ENCODE results near the gene SDC1. TPM values are rescaled to one million over a fixed set of nuclear protein-coding genes. Genes with fewer than 3 reads are reported as not detected.

Gene SDC1
- total and polyA plus RNA-seq, 2 of the 8 experiments (the other 6 are each of a cell fraction or from before 2014, with no cell fraction given): 45.3 to 73.3 TPM

- Histone ChIP-seq H3K4ac (replicated peaks; ENCODE audit: insufficient read length, low read depth, low read length) (no peak overlapping the region), H3K79me2 (ENCODE audit: control insufficient read depth in 1 of 2, insufficient read depth in 2 of 2, low read length in 2 of 2) (peaks cover 6 to 27% of the 10 kb centered on the region in 2 experiments; a peak in 3 of 4 replicates), H4K91ac (replicated peaks; ENCODE audit: insufficient read length, low read length) (peak overlapping the region; percentile 32), H3K27me3 (replicated peaks in 1 of 4; ENCODE audit: control insufficient read depth in 3 of 4, extremely low read depth in 1 of 4, insufficient read depth in 3 of 4, low read length in 3 of 4) (peaks cover 0 to 7% (median 4%) of the 10 kb centered on the region in 4 experiments; a peak in 4 of 7 replicates), H2BK15ac (ENCODE audit: low read length) (peak overlapping the region; percentile 98), H3K79me1 (ENCODE audit: low read depth, low read length) (peaks cover 12% of the 10 kb centered on the region), H3K18ac (ENCODE audit: extremely low read depth, low read length) (peak overlapping the region; percentile 90), H3K27ac (ENCODE audit: low read depth, low read length) (peak overlapping the region; percentile 46; the same call in 1 of the 2 replicates), H3K4me2 (ENCODE audit: insufficient read depth in 1 of 2, low read depth in 2 of 2, low read length in 2 of 2) (peak overlapping the region; percentile 66 to 90), H3K56ac (replicated peaks; ENCODE audit: insufficient read length, low read depth, low read length) (peak overlapping the region; percentile 21), H3K4me1 (replicated peaks in 1 of 4; ENCODE audit: control insufficient read depth in 3 of 4, insufficient read depth in 4 of 4, low read length in 3 of 4) (peaks cover 4 to 22% (median 15%) of the 10 kb centered on the region in 4 experiments), H2AK5ac (ENCODE audit: low read depth, low read length) (no peak overlapping the region), H3K23me2 (ENCODE audit: low read depth, low read length) (peaks cover 7% of the 10 kb centered on the region; the same call in 1 of the 2 replicates), H3K9me3 (ENCODE audit: insufficient read depth in 2 of 2, low read depth in 1 of 2, low read length in 1 of 2) (no peaks in the 10 kb centered on the region), H2AFZ (ENCODE audit: low read length) (peak overlapping the region; percentile 31), H2BK120ac (replicated peaks; ENCODE audit: low read depth, low read length) (no peak overlapping the region), H4K5ac (ENCODE audit: insufficient read length, low read depth, low read length) (peak overlapping the region; percentile 81), H3K14ac (ENCODE audit: insufficient read length) (no peak overlapping the region), H2BK20ac (ENCODE audit: low read length) (no peak overlapping the region), H4K8ac (ENCODE audit: extremely low read depth, insufficient read depth, low read length) (peak overlapping the region; percentile 90; the same call in 1 of the 2 replicates), H2BK12ac (ENCODE audit: low read depth, low read length) (peak overlapping the region; percentile 90), H2BK5ac (ENCODE audit: low read depth, low read length) (peak overlapping the region; percentile 52; the same call in 1 of the 2 replicates), H4K20me1 (replicated peaks in 1 of 2; ENCODE audit: control insufficient read depth in 1 of 2, insufficient read depth in 2 of 2, low read length in 2 of 2) (peaks cover 6 to 8% of the 10 kb centered on the region in 2 experiments), H3K36me3 (ENCODE audit: control insufficient read depth in 2 of 4, insufficient read depth in 4 of 4, low read length in 3 of 4) (peaks cover 0 to 3% (median 0%) of the 10 kb centered on the region in 4 experiments; a peak in 3 of 8 replicates), H3K23ac (ENCODE audit: insufficient read length) (no peak overlapping the region), H3K4me3 (ENCODE audit: extremely low read depth in 1 of 4, insufficient read depth in 2 of 4, low read depth in 3 of 4, low read length in 4 of 4) (peak overlapping the region; percentile 49 to 94 (median 64)), H3K9ac (replicated peaks in 1 of 4; ENCODE audit: extremely low read depth in 1 of 4, low read depth in 3 of 4, low read length in 3 of 4) (peak overlapping the region in 3 of 4 experiments; percentile 12 to 50 (median 31); a peak in 5 of 7 replicates)
- CTCF ChIA-PET (ENCODE audit: partially characterized antibody): interaction anchor here (0.6 to 3.3 kb wide), 41 partner anchors 9 to 293 kb away, joined by 3 to 39 read pairs (median 5); partner anchors contain the start of gene RHOB
- 13% methylated on average over 66 of the region's 66 CpGs; no CpG with 5 or more reads in 1 of the 2 experiments for WGBS, 2 experiments (ENCODE audit: extremely low coverage in 1 of 2, insufficient coverage in 1 of 2, insufficient read length in 1 of 2, insufficient replicate concordance in 2 of 2, low coverage in 1 of 2, low lambda C conversion rate in 2 of 2, missing lambda C conversion rate in 1 of 2)
- FAIRE-seq: no peak
- POLR2A ChIA-PET (ENCODE audit: partially characterized antibody): interaction anchor here (0.6 to 3.1 kb wide), 20 partner anchors 10 to 270 kb away, joined by 3 to 19 read pairs (median 4); no protein-coding TSS in a partner anchor
- peak; percentile 51 to 87 for DNase-seq (ENCODE audit: low read depth in 1 of 2, low spot score in 2 of 2)
- no peak for TF ChIP-seq NRF1 (IDR thresholded peaks at IDR 0.05; ENCODE audit: low read depth, low read length)
- no peak for TF ChIP-seq SUZ12 (IDR thresholded peaks at IDR 0.05; ENCODE audit: low read length)
- 0 out of 2 replicates have a peak, but pooled peaks have one; percentile 39 for TF ChIP-seq PHF8 (conservative IDR thresholded peaks at IDR 0.05; ENCODE audit: low read depth, low read length)
- TF ChIP-seq GTF2F1 (IDR thresholded peaks at IDR 0.05; ENCODE audit: borderline replicate concordance, low read depth, low read length): no peak
- TF ChIP-seq TCF12 (IDR thresholded peaks at IDR 0.05; ENCODE audit: low read depth, low read length): no peak
- TF ChIP-seq TBP (IDR thresholded peaks at IDR 0.05; ENCODE audit: low read depth, low read length): peak; percentile 19
- no peak for TF ChIP-seq CBX5 (IDR thresholded peaks at IDR 0.05; ENCODE audit: low read depth, low read length)
- TF ChIP-seq SP1 (IDR thresholded peaks at IDR 0.05; ENCODE audit: low read depth, low read length): no peak
- TF ChIP-seq SIRT6 (IDR thresholded peaks at IDR 0.05; ENCODE audit: low read length): no peak
- TF ChIP-seq SIX5 (IDR thresholded peaks at IDR 0.05; ENCODE audit: low read depth, low read length): no peak
- TF ChIP-seq RAD21 (IDR thresholded peaks at IDR 0.05 in 1 of 2, conservative IDR thresholded peaks at IDR 0.05 in 1 of 2; ENCODE audit: low read depth in 2 of 2, low read length in 2 of 2): peak; percentile 48 to 55
Measured at GRCh38 chr2:20225294-20226151, 593 bp upstream of the SDC1 start.
